Measurements from ENCODE around the gene L3MBTL1.

DNA sequence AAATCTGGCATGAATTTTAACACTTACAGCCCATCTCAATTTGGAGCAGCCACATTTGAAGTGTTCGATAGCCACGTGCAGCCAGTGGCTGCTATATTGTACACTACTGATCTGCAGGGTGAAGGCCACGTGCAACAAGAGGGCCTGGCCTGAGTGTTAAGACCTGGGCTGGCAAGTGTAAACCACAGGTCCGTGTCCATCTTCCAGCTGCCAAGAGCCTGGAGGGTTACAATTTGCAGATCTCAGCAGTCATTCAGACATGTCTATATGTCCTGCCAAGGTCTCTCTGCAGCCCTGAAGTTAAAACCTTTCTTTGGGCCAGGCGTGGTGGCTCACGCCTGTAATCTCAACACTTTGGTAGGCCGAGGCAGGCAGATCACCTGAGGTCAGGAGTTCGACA lies 65.4 kb downstream of the L3MBTL1 start:
- TF ChIP-seq, protein P1, sequence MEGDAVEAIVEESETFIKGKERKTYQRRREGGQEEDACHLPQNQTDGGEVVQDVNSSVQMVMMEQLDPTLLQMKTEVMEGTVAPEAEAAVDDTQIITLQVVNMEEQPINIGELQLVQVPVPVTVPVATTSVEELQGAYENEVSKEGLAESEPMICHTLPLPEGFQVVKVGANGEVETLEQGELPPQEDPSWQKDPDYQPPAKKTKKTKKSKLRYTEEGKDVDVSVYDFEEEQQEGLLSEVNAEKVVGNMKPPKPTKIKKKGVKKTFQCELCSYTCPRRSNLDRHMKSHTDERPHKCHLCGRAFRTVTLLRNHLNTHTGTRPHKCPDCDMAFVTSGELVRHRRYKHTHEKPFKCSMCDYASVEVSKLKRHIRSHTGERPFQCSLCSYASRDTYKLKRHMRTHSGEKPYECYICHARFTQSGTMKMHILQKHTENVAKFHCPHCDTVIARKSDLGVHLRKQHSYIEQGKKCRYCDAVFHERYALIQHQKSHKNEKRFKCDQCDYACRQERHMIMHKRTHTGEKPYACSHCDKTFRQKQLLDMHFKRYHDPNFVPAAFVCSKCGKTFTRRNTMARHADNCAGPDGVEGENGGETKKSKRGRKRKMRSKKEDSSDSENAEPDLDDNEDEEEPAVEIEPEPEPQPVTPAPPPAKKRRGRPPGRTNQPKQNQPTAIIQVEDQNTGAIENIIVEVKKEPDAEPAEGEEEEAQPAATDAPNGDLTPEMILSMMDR (IDR thresholded peaks at IDR 0.05 in 2 of 3, conservative IDR thresholded peaks at IDR 0.05 in 1 of 3; ENCODE audit: borderline replicate concordance in 1 of 3, insufficient read depth in 1 of 3, low read depth in 2 of 3, low read length in 2 of 3): no peak
- TF ChIP-seq POLR2A (IDR thresholded peaks at IDR 0.05; ENCODE audit: borderline replicate concordance, extremely low read depth, insufficient read depth, insufficient read length): no peak
- TF ChIP-seq RAD21 (IDR thresholded peaks at IDR 0.05; ENCODE audit: low read depth): no peak
- TF ChIP-seq EGR1 (IDR thresholded peaks at IDR 0.05; ENCODE audit: low read depth): no peak
- no peak for TF ChIP-seq POLR2AphosphoS5 (IDR thresholded peaks at IDR 0.05; ENCODE audit: low read depth, low read length)
- no peak for TF ChIP-seq FOSL1 (IDR thresholded peaks at IDR 0.05; ENCODE audit: low read depth)
- TF ChIP-seq SP1 (IDR thresholded peaks at IDR 0.05; ENCODE audit: low read depth): no peak
- TF ChIP-seq, protein P2, sequence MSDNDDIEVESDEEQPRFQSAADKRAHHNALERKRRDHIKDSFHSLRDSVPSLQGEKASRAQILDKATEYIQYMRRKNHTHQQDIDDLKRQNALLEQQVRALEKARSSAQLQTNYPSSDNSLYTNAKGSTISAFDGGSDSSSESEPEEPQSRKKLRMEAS (IDR thresholded peaks at IDR 0.05): no peak
- TF ChIP-seq ZNF274 (IDR thresholded peaks at IDR 0.05; ENCODE audit: low read depth, low read length): no peak
- TF ChIP-seq SIN3A (IDR thresholded peaks at IDR 0.05; ENCODE audit: low read depth): no peak

Data from HCT116 (cell line).